ENCODE measurements around the gene SYK.

GRCh38 chr9:90874194-90874593 is 72.6 kb downstream of the SYK start:
- TF ChIP-seq CTCF (conservative IDR thresholded peaks at IDR 0.05; ENCODE audit: low read depth, low read length) (no peak), POLR2A (IDR thresholded peaks at IDR 0.05; ENCODE audit: low read depth, low read length) (no peak), SMC3 (IDR thresholded peaks at IDR 0.05; ENCODE audit: low read depth, low read length) (no peak), RFX5 (IDR thresholded peaks at IDR 0.05; ENCODE audit: low read depth, low read length) (no peak), BHLHE40 (IDR thresholded peaks at IDR 0.05; ENCODE audit: low read depth, low read length) (no peak)
